Choroid plexus epithelial cell (primary cell): Measurements from ENCODE around the gene TMA16.

Experiments used
- DNase-seq: peaks from one replicate; pipeline ENCODE4 v3.0.0-alpha.2; 2010; ENCODE audit warnings: low read depth
- H3K4me3 ChIP-seq: 2 replicates; pipeline ENCODE4 v1.5.1; 2011; ENCODE audit warnings: low read depth, mild to moderate bottlenecking, control low read depth, low read length, moderate library complexity
- CTCF ChIP-seq: conservative IDR thresholded peaks from 2 replicates; pipeline ENCODE4 v1.5.1; 2011; ENCODE audit warnings: low read depth, mild to moderate bottlenecking, control low read depth, inconsistent platforms, low read length, moderate library complexity

TMA16 gene

DNA sequence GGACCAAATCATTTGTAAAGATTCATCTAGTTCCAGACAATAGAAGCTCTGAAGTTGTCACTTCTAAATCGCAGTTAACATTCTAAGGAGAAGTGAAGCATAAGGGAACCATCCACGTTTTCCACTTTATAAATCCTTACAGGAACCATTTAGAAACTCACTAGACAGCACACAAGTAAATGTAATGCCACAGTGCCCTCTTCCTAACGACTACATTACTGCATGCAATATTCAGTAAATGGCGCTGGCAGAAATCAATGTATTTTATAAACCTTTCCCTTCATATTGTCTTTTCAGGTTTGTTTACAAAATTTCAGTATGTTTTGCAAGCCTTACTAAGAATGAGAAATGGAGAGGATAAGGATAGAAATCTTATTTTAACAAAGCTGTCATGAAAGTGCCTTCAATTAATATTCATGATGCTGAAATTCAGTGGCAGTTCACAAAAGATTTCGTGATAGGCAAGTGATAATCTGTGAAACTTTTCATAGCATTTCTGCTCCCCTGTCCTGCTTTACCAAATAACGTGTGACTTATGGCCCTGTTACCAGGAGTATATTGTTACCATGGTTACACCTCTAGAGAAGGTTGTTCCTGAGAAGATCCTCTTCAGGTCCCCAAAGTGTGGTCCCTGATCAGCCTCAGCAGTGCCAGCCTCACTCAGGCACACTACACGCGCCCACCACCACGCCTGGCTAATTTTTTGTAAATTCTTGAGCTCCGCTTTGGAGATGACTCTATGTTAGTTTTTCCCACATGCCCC lies 54.2 kb downstream of the TMA16 start:
- no peak overlapping the region for H3K4me3 ChIP-seq
- DNase-seq: peak; percentile 84
- TF ChIP-seq CTCF: peak; percentile 69

DNA sequence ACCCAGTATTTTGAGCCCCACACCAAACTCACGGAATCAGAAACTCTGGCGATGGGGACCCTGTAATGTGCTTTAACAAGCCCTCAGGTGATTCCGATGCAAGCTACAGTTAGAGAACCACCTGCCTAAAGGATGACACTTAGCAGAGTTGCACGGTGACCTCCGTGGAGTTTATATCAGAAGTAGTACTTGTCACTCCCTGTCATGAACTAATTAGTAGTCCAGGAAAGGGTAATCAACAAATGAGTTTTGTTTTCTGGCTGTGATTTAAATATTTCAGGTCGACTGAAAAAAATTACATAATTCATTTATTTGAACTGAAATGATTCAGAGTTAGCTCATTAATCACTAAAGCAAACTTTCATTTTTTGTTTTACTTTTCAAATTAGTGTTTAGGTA lies 56.4 kb downstream of the TMA16 start:
- no peak for DNase-seq
- no peak overlapping the region for H3K4me3 ChIP-seq
- no peak for TF ChIP-seq CTCF

- H3K4me3 ChIP-seq: no peak overlapping the region
- TF ChIP-seq CTCF: no peak
- no peak for DNase-seq
Observed at GRCh38 chr4:163553146-163553545, 58.7 kb downstream of the TMA16 start.

GRCh38 chr4:163554870-163555465 lies 60.5 kb downstream of the TMA16 start:
- H3K4me3 ChIP-seq: no peak overlapping the region
- TF ChIP-seq CTCF: peak; percentile 62
- DNase-seq: peak; percentile 56

- peak; percentile 32 for DNase-seq
- no peak overlapping the region for H3K4me3 ChIP-seq
- TF ChIP-seq CTCF: peak; percentile 30
Observed at GRCh38 chr4:163556177-163556576, 61.7 kb downstream of the TMA16 start.

GRCh38 chr4:163556650-163557391 lies 62.3 kb downstream of the TMA16 start:
- TF ChIP-seq CTCF: no peak
- no peak for DNase-seq
- H3K4me3 ChIP-seq: no peak overlapping the region
